Astrocyte (in vitro differentiated cells and primary cell): Measurements from ENCODE around the gene TM7SF3. TPM values are rescaled to one million over a fixed set of nuclear protein-coding genes. Genes with fewer than 3 reads are reported as not detected.

Experiments
- DNase-seq: peaks from one replicate; pipeline ENCODE4 v3.0.0-alpha.2; 2010; ENCODE audit warnings: low read depth
- FAIRE-seq: peaks from 2 replicates; lab custom pipeline; 2011; peaks lifted over from hg19 to GRCh38; lab: Jason Lieb, UNC
- H2AFZ ChIP-seq: 2 replicates; pipeline ENCODE4 v1.6.0; 2012; ENCODE audit warnings: low read depth, low read length, inconsistent platforms
- H3K27ac ChIP-seq: 2 replicates; pipeline ENCODE4 v1.5.1; 2011; ENCODE audit warnings: low read depth, low read length, inconsistent platforms
- H3K27me3 ChIP-seq: 2 replicates; pipeline ENCODE4 v1.6.0; 2011; ENCODE audit warnings: low read length, inconsistent platforms; ENCODE audit not compliant: insufficient read depth
- H3K36me3 ChIP-seq: 2 replicates; pipeline ENCODE4 v1.5.1; 2011; ENCODE audit warnings: low read length, inconsistent platforms; ENCODE audit not compliant: insufficient read depth
- H3K4me1 ChIP-seq: 2 replicates; pipeline ENCODE4 v1.5.1; 2011; ENCODE audit warnings: low read length, inconsistent platforms; ENCODE audit not compliant: insufficient read depth
- H3K4me2 ChIP-seq: 2 replicates; pipeline ENCODE4 v1.6.0; 2012; ENCODE audit warnings: low read length, inconsistent platforms
- H3K4me3 ChIP-seq: 2 replicates; pipeline ENCODE4 v1.5.1; 2011; ENCODE audit warnings: low read depth, mild to moderate bottlenecking, low read length, inconsistent platforms; ENCODE audit not compliant: insufficient read depth
- H3K79me2 ChIP-seq: 2 replicates; pipeline ENCODE4 v1.6.0; 2012; ENCODE audit warnings: mild to moderate bottlenecking, low read length, inconsistent platforms; ENCODE audit not compliant: insufficient read depth
- H3K9ac ChIP-seq: 2 replicates; pipeline ENCODE4 v1.6.0; 2012; ENCODE audit warnings: mild to moderate bottlenecking, low read length, inconsistent platforms
- H3K9me3 ChIP-seq: 2 replicates; pipeline ENCODE4 v1.5.1; 2012; ENCODE audit warnings: low read depth, mild to moderate bottlenecking, low read length, inconsistent platforms; ENCODE audit not compliant: insufficient read depth
- H4K20me1 ChIP-seq: 2 replicates; pipeline ENCODE4 v1.6.0; 2012; ENCODE audit warnings: low read length, inconsistent platforms; ENCODE audit not compliant: insufficient read depth
- H3K27ac Mint-ChIP-seq: one replicate; pipeline ENCODE4 v1.8.0; 2021; ENCODE audit warnings: mild to moderate bottlenecking, mixed read lengths; ENCODE audit not compliant: unreplicated experiment
- H3K27me3 Mint-ChIP-seq: one replicate; pipeline ENCODE4 v1.8.0; 2021; ENCODE audit warnings: low read depth, mixed read lengths; ENCODE audit not compliant: unreplicated experiment
- H3K36me3 Mint-ChIP-seq: one replicate; pipeline ENCODE4 v1.8.0; 2021; ENCODE audit warnings: low read depth, mixed read lengths; ENCODE audit not compliant: unreplicated experiment
- H3K4me1 Mint-ChIP-seq: one replicate; pipeline ENCODE4 v1.8.0; 2021; ENCODE audit warnings: low read depth, mixed read lengths; ENCODE audit not compliant: unreplicated experiment
- H3K4me3 Mint-ChIP-seq: one replicate; pipeline ENCODE4 v1.8.0; 2021; ENCODE audit warnings: mild to moderate bottlenecking, moderate library complexity, mixed read lengths; ENCODE audit not compliant: unreplicated experiment
- H3K9me3 Mint-ChIP-seq: one replicate; pipeline ENCODE4 v1.8.0; 2021; ENCODE audit warnings: mild to moderate bottlenecking, mixed read lengths; ENCODE audit not compliant: unreplicated experiment
- CTCF ChIP-seq: IDR thresholded peaks from 2 replicates; pipeline ENCODE4 v1.5.1; 2011; ENCODE audit warnings: low read depth, mild to moderate bottlenecking, inconsistent platforms, low read length, moderate library complexity; ENCODE audit not compliant: insufficient read depth
- EZH2 ChIP-seq: IDR thresholded peaks from 2 replicates; pipeline ENCODE4 v1.6.1; 2012; ENCODE audit warnings: mild to moderate bottlenecking, low read length, inconsistent platforms; ENCODE audit not compliant: insufficient read depth
- total RNA-seq: library from RNA; stranded (reverse); gene quantifications from 2 replicates; pipeline ENCODE4 v1.2.1, GENCODE V29; 2021

The TM7SF3 gene
- total RNA-seq, 1 donor from 2014 or later, result 104 TPM

- Histone ChIP-seq H3K4me1 (no peaks in the 10 kb centered on the region), H3K36me3 (no peaks in the 10 kb centered on the region), H3K9ac (no peak overlapping the region), H3K4me3 (no peak overlapping the region), H3K27ac (no peak overlapping the region), H3K9me3 (no peaks in the 10 kb centered on the region), H3K27me3 (no peaks in the 10 kb centered on the region), H2AFZ (no peak overlapping the region), H3K79me2 (no peaks in the 10 kb centered on the region), H3K4me2 (no peak overlapping the region), H4K20me1 (no peaks in the 10 kb centered on the region)
- H3K27me3 Mint-ChIP-seq, result peaks cover 2% of the 10 kb centered on the region
- no peaks in the 10 kb centered on the region for H3K9me3 Mint-ChIP-seq
- DNase-seq (no peak), FAIRE-seq (no peak)
- no peak overlapping the region for H3K27ac Mint-ChIP-seq
- no peaks in the 10 kb centered on the region for H3K4me1 Mint-ChIP-seq
- peaks cover 2% of the 10 kb centered on the region for H3K36me3 Mint-ChIP-seq
- H3K4me3 Mint-ChIP-seq, result no peak overlapping the region
- TF ChIP-seq EZH2 (no peak), CTCF (no peak)
Measured at GRCh38 chr12:27061317-27061716, 47.1 kb upstream of the TM7SF3 start.

GRCh38 chr12:27060740-27061139 is 46.6 kb upstream of the TM7SF3 start:
- no peaks in the 10 kb centered on the region for H3K4me1 Mint-ChIP-seq
- Histone ChIP-seq H3K36me3 (no peaks in the 10 kb centered on the region), H4K20me1 (no peaks in the 10 kb centered on the region), H3K4me3 (no peak overlapping the region), H3K9ac (no peak overlapping the region), H3K27me3 (no peaks in the 10 kb centered on the region), H3K27ac (no peak overlapping the region), H2AFZ (no peak overlapping the region), H3K9me3 (no peaks in the 10 kb centered on the region), H3K4me1 (no peaks in the 10 kb centered on the region), H3K4me2 (no peak overlapping the region), H3K79me2 (no peaks in the 10 kb centered on the region)
- H3K9me3 Mint-ChIP-seq, result no peaks in the 10 kb centered on the region
- H3K4me3 Mint-ChIP-seq, result no peak overlapping the region
- H3K36me3 Mint-ChIP-seq, result peaks cover 2% of the 10 kb centered on the region
- no peak overlapping the region for H3K27ac Mint-ChIP-seq
- H3K27me3 Mint-ChIP-seq, result peaks cover 2% of the 10 kb centered on the region
- no peak for TF ChIP-seq EZH2
- no peak for TF ChIP-seq CTCF
- no peak for FAIRE-seq
- DNase-seq, result no peak

GRCh38 chr12:27057543-27057942 is 43.4 kb upstream of the TM7SF3 start:
- no peak overlapping the region for H2AFZ ChIP-seq
- DNase-seq (no peak), FAIRE-seq (no peak)
- no peaks in the 10 kb centered on the region for H3K4me1 ChIP-seq
- no peak overlapping the region for H3K27ac Mint-ChIP-seq
- TF ChIP-seq CTCF, result no peak
- TF ChIP-seq EZH2, result no peak
- H3K4me3 Mint-ChIP-seq, result no peak overlapping the region
- H3K9ac ChIP-seq, result no peak overlapping the region
- no peaks in the 10 kb centered on the region for H3K4me1 Mint-ChIP-seq
- H3K27me3 ChIP-seq, result no peaks in the 10 kb centered on the region
- H3K36me3 ChIP-seq, result no peaks in the 10 kb centered on the region
- no peaks in the 10 kb centered on the region for H3K79me2 ChIP-seq
- no peaks in the 10 kb centered on the region for H4K20me1 ChIP-seq
- no peaks in the 10 kb centered on the region for H3K9me3 ChIP-seq
- no peak overlapping the region for H3K27ac ChIP-seq
- H3K4me3 ChIP-seq, result no peak overlapping the region
- H3K9me3 Mint-ChIP-seq, result no peaks in the 10 kb centered on the region
- no peak overlapping the region for H3K4me2 ChIP-seq
- no peaks in the 10 kb centered on the region for H3K27me3 Mint-ChIP-seq
- peaks cover 4% of the 10 kb centered on the region for H3K36me3 Mint-ChIP-seq
